Measurements from ENCODE around the gene SERPINA6. TPM values are rescaled to one million over a fixed set of nuclear protein-coding genes. Genes with fewer than 3 reads are reported as not detected.
A peak's percentile ranks its signal among the peaks of the same experiment; 100 is the strongest.
"Not testable (repeated sequence)": the region's sequence is repeated elsewhere in the genome, so short reads cannot be mapped to it uniquely, and the experiment has no call there.

SERPINA6 gene
- polyA plus RNA-seq, 3 donors from 2014 or later: not detected

GRCh38 chr14:94362614-94363133 is 39.5 kb upstream of the SERPINA6 start:
- H3K27me3 Mint-ChIP-seq (ENCODE audit: low read depth in 3 of 3): peaks cover 0 to 4% (median 2%) of the 10 kb centered on the region in 3 donors
- peaks cover 0 to 2% (median 0%) of the 10 kb centered on the region in 6 donors for H3K9me3 Mint-ChIP-seq
- DNase-seq: no peak
- H3K27ac Mint-ChIP-seq: no peak overlapping the region
- no peaks in the 10 kb centered on the region for H3K36me3 Mint-ChIP-seq
- H3K4me1 Mint-ChIP-seq: no peaks in the 10 kb centered on the region
- no peak overlapping the region for H3K4me3 Mint-ChIP-seq

GRCh38 chr14:94361682-94362081 is 38.5 kb upstream of the SERPINA6 start:
- no peak overlapping the region for H3K4me3 Mint-ChIP-seq
- DNase-seq: no peak

GRCh38 chr14:94360945-94361565 is 37.9 kb upstream of the SERPINA6 start:
- Mint-ChIP-seq H3K9me3 (peaks cover 0 to 5% (median 0%) of the 10 kb centered on the region in 6 donors), H3K4me3 (no peak overlapping the region), H3K36me3 (no peaks in the 10 kb centered on the region), H3K4me1 (no peaks in the 10 kb centered on the region), H3K27ac (no peak overlapping the region), H3K27me3 (ENCODE audit: low read depth in 3 of 3) (peaks cover 2 to 5% (median 3%) of the 10 kb centered on the region in 3 donors)
- DNase-seq: no peak

More at GRCh38 chr14:94361682-94362081, 38.5 kb upstream of the SERPINA6 start:
- no peak overlapping the region for H3K27ac Mint-ChIP-seq
- H3K4me1 Mint-ChIP-seq: no peaks in the 10 kb centered on the region
- H3K9me3 Mint-ChIP-seq: peaks cover 0 to 3% (median 0%) of the 10 kb centered on the region in 6 donors
- no peaks in the 10 kb centered on the region for H3K36me3 Mint-ChIP-seq
- H3K27me3 Mint-ChIP-seq (ENCODE audit: low read depth in 3 of 3): peaks cover under 1 to 4% (median 2%) of the 10 kb centered on the region in 3 donors

GRCh38 chr14:94357166-94357565 is 34.0 kb upstream of the SERPINA6 start:
- Mint-ChIP-seq H3K27ac (no peak overlapping the region), H3K36me3 (no peaks in the 10 kb centered on the region), H3K4me1 (no peaks in the 10 kb centered on the region), H3K9me3 (peaks cover 0 to 5% (median 0%) of the 10 kb centered on the region in 6 donors), H3K27me3 (ENCODE audit: low read depth in 3 of 3) (peaks cover 2 to 10% (median 6%) of the 10 kb centered on the region in 3 donors), H3K4me3 (no peak overlapping the region)
- DNase-seq: no peak

- no peaks in the 10 kb centered on the region for H3K4me1 Mint-ChIP-seq
Observed at GRCh38 chr14:94356379-94357056, 33.4 kb upstream of the SERPINA6 start.

GRCh38 chr14:94355191-94355794 is 32.2 kb upstream of the SERPINA6 start:
- Mint-ChIP-seq H3K4me1 (no peaks in the 10 kb centered on the region), H3K27ac (no peak overlapping the region), H3K4me3 (no peak overlapping the region), H3K9me3 (peaks cover 0 to 5% (median 0%) of the 10 kb centered on the region in 6 donors), H3K27me3 (ENCODE audit: low read depth in 3 of 3) (peaks cover 5 to 10% (median 9%) of the 10 kb centered on the region in 3 donors), H3K36me3 (no peaks in the 10 kb centered on the region)
- no peak for DNase-seq

More at GRCh38 chr14:94356379-94357056, 33.4 kb upstream of the SERPINA6 start:
- no peaks in the 10 kb centered on the region for H3K36me3 Mint-ChIP-seq
- H3K27me3 Mint-ChIP-seq (ENCODE audit: low read depth in 3 of 3): peaks cover 5 to 10% (median 8%) of the 10 kb centered on the region in 3 donors
- no peak overlapping the region for H3K4me3 Mint-ChIP-seq
- H3K27ac Mint-ChIP-seq: no peak overlapping the region
- no peak for DNase-seq
- H3K9me3 Mint-ChIP-seq: peaks cover 0 to 5% (median 0%) of the 10 kb centered on the region in 6 donors

GRCh38 chr14:94354638-94355185 is 31.6 kb upstream of the SERPINA6 start:
- DNase-seq: no peak
- Mint-ChIP-seq H3K27ac (no peak overlapping the region), H3K27me3 (ENCODE audit: low read depth in 3 of 3) (peaks cover 5 to 9% (median 9%) of the 10 kb centered on the region in 3 donors), H3K9me3 (peaks cover 0 to 5% (median 0%) of the 10 kb centered on the region in 6 donors), H3K36me3 (no peaks in the 10 kb centered on the region), H3K4me3 (no peak overlapping the region), H3K4me1 (no peaks in the 10 kb centered on the region)

- H3K4me3 Mint-ChIP-seq; DNase-seq; H3K4me1 Mint-ChIP-seq; H3K27me3 Mint-ChIP-seq (ENCODE audit: low read depth in 3 of 3); H3K27ac Mint-ChIP-seq; H3K9me3 Mint-ChIP-seq; H3K36me3 Mint-ChIP-seq: not testable (repeated sequence)
Observed at GRCh38 chr14:94354190-94354589, 31.1 kb upstream of the SERPINA6 start.

- Mint-ChIP-seq H3K4me1 (no peaks in the 10 kb centered on the region), H3K27me3 (ENCODE audit: low read depth in 3 of 3) (peaks cover 3 to 8% (median 5%) of the 10 kb centered on the region in 3 donors), H3K27ac (no peak overlapping the region), H3K9me3 (no peaks in the 10 kb centered on the region), H3K36me3 (no peaks in the 10 kb centered on the region), H3K4me3 (no peak overlapping the region)
- no peak for DNase-seq
Observed at GRCh38 chr14:94349276-94349675, 26.1 kb upstream of the SERPINA6 start.

GRCh38 chr14:94348836-94349235 is 25.7 kb upstream of the SERPINA6 start:
- no peak overlapping the region for H3K27ac Mint-ChIP-seq
- no peaks in the 10 kb centered on the region for H3K9me3 Mint-ChIP-seq

GRCh38 chr14:94346841-94347240 is 23.7 kb upstream of the SERPINA6 start:
- no peak for DNase-seq
- Mint-ChIP-seq H3K27ac (no peak overlapping the region), H3K4me3 (no peak overlapping the region), H3K9me3 (no peaks in the 10 kb centered on the region), H3K36me3 (no peaks in the 10 kb centered on the region), H3K4me1 (no peaks in the 10 kb centered on the region), H3K27me3 (ENCODE audit: low read depth in 3 of 3) (peaks cover 4 to 11% (median 5%) of the 10 kb centered on the region in 3 donors)

More at GRCh38 chr14:94348836-94349235, 25.7 kb upstream of the SERPINA6 start:
- Mint-ChIP-seq H3K4me3 (no peak overlapping the region), H3K36me3 (no peaks in the 10 kb centered on the region), H3K4me1 (no peaks in the 10 kb centered on the region), H3K27me3 (ENCODE audit: low read depth in 3 of 3) (peaks cover 5 to 8% (median 5%) of the 10 kb centered on the region in 3 donors)
- no peak for DNase-seq

- not testable (repeated sequence) for H3K36me3 Mint-ChIP-seq, H3K4me3 Mint-ChIP-seq, H3K9me3 Mint-ChIP-seq, H3K4me1 Mint-ChIP-seq
- DNase-seq: peak in 1 of 3 donors; percentile 13
- H3K27me3 Mint-ChIP-seq (ENCODE audit: low read depth in 3 of 3): peaks cover 2 to 13% (median 3%) of the 10 kb centered on the region in 3 donors
- H3K27ac Mint-ChIP-seq: peak overlapping the region in 1 of 6 donors; percentile 6
Observed at GRCh38 chr14:94346065-94346786, 23.1 kb upstream of the SERPINA6 start.

- Mint-ChIP-seq H3K4me1 (no peaks in the 10 kb centered on the region), H3K9me3 (no peaks in the 10 kb centered on the region)
Observed at GRCh38 chr14:94345344-94346064, 22.4 kb upstream of the SERPINA6 start.

More at GRCh38 chr14:94345344-94346064, 22.4 kb upstream of the SERPINA6 start:
- H3K4me3 Mint-ChIP-seq: no peak overlapping the region
- H3K36me3 Mint-ChIP-seq: no peaks in the 10 kb centered on the region
- no peak for DNase-seq
- peaks cover 2 to 17% (median 3%) of the 10 kb centered on the region in 3 donors for H3K27me3 Mint-ChIP-seq (ENCODE audit: low read depth in 3 of 3)
- H3K27ac Mint-ChIP-seq: no peak overlapping the region

All from immature natural killer cell (primary cell).